Kidney (tissue), 14 donors: Measurements from ENCODE around the gene LCTL. TPM values are rescaled to one million over a fixed set of nuclear protein-coding genes. Genes with fewer than 3 reads are reported as not detected.

ENCODE experiments used
- DNase-seq, 5 donors: peaks; one replicate each; pipeline ENCODE4 v3.0.0-alpha.2; 2013 to 2020
- FAIRE-seq: peaks from 2 replicates; lab custom pipeline; 2012; peaks lifted over from hg19 to GRCh38; lab: Jason Lieb, UNC
- H3K27ac ChIP-seq, 2 donors: one replicate each; pipeline ENCODE4 v1.7.0; 2013; ENCODE audit warnings: low read depth in 2 of 2, low read length in 2 of 2, inconsistent platforms in 1 of 2
- H3K27me3 ChIP-seq: one replicate; pipeline ENCODE4 v1.7.1; 2013; ENCODE audit warnings: low read length, inconsistent platforms; ENCODE audit not compliant: control insufficient read depth, insufficient read depth
- H3K36me3 ChIP-seq, 3 donors: one replicate each; pipeline versions ENCODE4 v1.7.0 to v1.7.1; 2013; ENCODE audit warnings: low read length in 3 of 3, control low read depth in 1 of 3, inconsistent platforms in 1 of 3; ENCODE audit not compliant: insufficient read depth in 3 of 3, control insufficient read depth in 2 of 3
- H3K4me1 ChIP-seq, 3 donors: one replicate each; pipeline versions ENCODE4 v1.7.0 to v1.7.1; 2013; ENCODE audit warnings: low read length in 3 of 3, inconsistent platforms in 1 of 3, low read depth in 1 of 3; ENCODE audit not compliant: control insufficient read depth in 2 of 3, insufficient read depth in 2 of 3
- H3K4me3 ChIP-seq, 3 donors: one replicate each; pipeline versions ENCODE4 v1.7.0 to v1.8.1; 2013; ENCODE audit warnings: low read length in 3 of 3, control low read depth in 1 of 3, inconsistent platforms in 1 of 3
- H3K9ac ChIP-seq, 3 donors: one replicate each; pipeline versions ENCODE4 v1.7.0 to v1.7.1; 2013; ENCODE audit warnings: low read length in 3 of 3, control low read depth in 1 of 3, inconsistent platforms in 1 of 3
- H3K9me3 ChIP-seq, 3 donors: one replicate each; pipeline versions ENCODE4 v1.7.0 to v1.7.1; 2013; ENCODE audit warnings: low read length in 3 of 3, control low read depth in 1 of 3, inconsistent platforms in 1 of 3; ENCODE audit not compliant: control insufficient read depth in 2 of 3, insufficient read depth in 1 of 3
- CTCF ChIP-seq: IDR thresholded peaks from 3 replicates; pipeline ENCODE4 v1.5.1; 2012; ENCODE audit warnings: mild to moderate bottlenecking, moderate library complexity, borderline replicate concordance; ENCODE audit not compliant: insufficient read depth; ENCODE audit errors: extremely low read depth
- intact Hi-C: fragments of 100-400 bp; cut with DNase I; formaldehyde crosslinking; loops from one replicate; pipeline ENCODE4 v1.11.1; 2022
- polyA plus RNA-seq: library from polyadenylated mRNA; stranded (reverse); fragments of 350-450 nt; fragmentation: Illumina TruSeq; extraction: RNeasy Lipid Tissue Mini Kit (QIAGEN cat#74804); gene quantifications from one replicate; pipeline ENCODE4 v1.2.3, GENCODE V29; 2014; ENCODE audit warnings: low read depth, low replicate concordance; ENCODE audit not compliant: insufficient read depth
- total RNA-seq: library from RNA; stranded (reverse); fragmentation: NEBNext Ultra II Directional; extraction: Animal tissue kit (Norgen Biotek cat#: 25700); gene quantifications from one replicate; pipeline ENCODE4 v1.2.1, GENCODE V29; 2021
- donor health status: control.
- donor health status: control.
- donor health status: control.
- donor health status: control.
- donor health status: control.
- donor health status: DM: yes; HTN: yes; CAD: no.
- donor health status: Normal renal cell carcinoma (clear cell type).

LCTL gene
- total and polyA plus RNA-seq, 2 donors from 2014 or later: not detected

DNA sequence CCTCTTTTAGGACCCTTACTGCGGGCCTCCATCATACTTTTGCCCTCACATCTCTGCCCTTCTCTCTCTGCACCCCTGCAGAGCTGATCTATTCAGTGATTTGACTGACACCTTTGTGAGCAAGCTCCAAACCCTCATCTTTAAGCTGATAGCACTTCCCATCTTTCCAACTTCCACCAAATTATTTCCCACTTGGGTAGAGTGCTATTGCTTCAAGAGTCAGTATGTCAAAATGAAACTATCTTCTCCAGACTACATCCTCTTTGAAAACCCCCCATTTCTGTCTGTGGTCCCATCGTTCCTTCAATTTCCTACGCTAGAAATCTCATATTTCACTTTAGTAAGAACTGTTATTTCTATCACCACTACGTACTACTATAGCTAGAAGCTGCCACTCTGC, 41.0 kb downstream of the LCTL start:
- FAIRE-seq: no peak

GRCh38 chr15:66523926-66524325, 41.9 kb downstream of the LCTL start:
- intact Hi-C loops: no loop called here
- no peaks in the 10 kb centered on the region for H3K27me3 ChIP-seq
- H3K36me3 ChIP-seq: peaks cover 0 to 4% (median 2%) of the 10 kb centered on the region in 3 donors
- no peaks in the 10 kb centered on the region for H3K9me3 ChIP-seq
- FAIRE-seq (no peak), DNase-seq (no peak)
- no peak for TF ChIP-seq CTCF
- no peak overlapping the region for H3K4me3 ChIP-seq
- no peak overlapping the region for H3K9ac ChIP-seq
- H3K4me1 ChIP-seq: no peaks in the 10 kb centered on the region
- no peak overlapping the region for H3K27ac ChIP-seq

More for the DNA sequence above, 41.0 kb downstream of the LCTL start:
- intact Hi-C loops: no loop called here
- H3K27me3 ChIP-seq: no peaks in the 10 kb centered on the region
- no peaks in the 10 kb centered on the region for H3K4me1 ChIP-seq
- no peak overlapping the region for H3K4me3 ChIP-seq
- H3K9me3 ChIP-seq: no peaks in the 10 kb centered on the region
- H3K36me3 ChIP-seq: peaks cover 0 to 4% (median 2%) of the 10 kb centered on the region in 3 donors
- no peak for TF ChIP-seq CTCF
- DNase-seq: no peak
- no peak overlapping the region for H3K9ac ChIP-seq
- no peak overlapping the region for H3K27ac ChIP-seq

GRCh38 chr15:66515901-66516322, 49.9 kb downstream of the LCTL start:
- no peak overlapping the region for H3K27ac ChIP-seq
- intact Hi-C loops: no loop called here
- no peaks in the 10 kb centered on the region for H3K9me3 ChIP-seq
- peaks cover 0 to 2% (median 0%) of the 10 kb centered on the region in 3 donors for H3K36me3 ChIP-seq
- no peak for TF ChIP-seq CTCF
- H3K4me1 ChIP-seq: no peaks in the 10 kb centered on the region
- DNase-seq (no peak), FAIRE-seq (no peak)
- no peak overlapping the region for H3K9ac ChIP-seq
- H3K27me3 ChIP-seq: no peaks in the 10 kb centered on the region
- H3K4me3 ChIP-seq: no peak overlapping the region

DNA sequence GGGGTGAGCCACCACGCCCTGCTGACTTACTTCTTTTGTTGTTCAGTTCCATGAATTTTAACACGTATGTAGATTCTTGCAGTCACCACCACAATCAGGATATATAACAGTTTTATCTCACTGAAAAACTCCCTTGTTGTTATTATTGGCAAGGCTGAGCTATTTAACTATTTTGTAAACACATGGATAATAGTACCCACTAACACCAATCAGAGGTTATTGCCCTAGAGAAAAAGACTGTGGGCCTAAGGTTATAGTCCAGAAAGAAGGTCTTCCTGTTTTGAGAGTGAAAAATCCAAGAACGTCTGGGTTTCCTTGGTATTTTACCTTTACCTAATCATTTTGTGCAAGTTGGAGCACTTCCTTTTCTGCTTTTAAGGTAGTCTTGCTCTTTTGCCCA, 51.2 kb downstream of the LCTL start:
- no peak overlapping the region for H3K4me3 ChIP-seq
- no peaks in the 10 kb centered on the region for H3K4me1 ChIP-seq
- DNase-seq: no peak
- no peak overlapping the region for H3K27ac ChIP-seq
- FAIRE-seq: no peak
- intact Hi-C loops: no loop called here
- no peaks in the 10 kb centered on the region for H3K9me3 ChIP-seq
- no peak for TF ChIP-seq CTCF
- no peaks in the 10 kb centered on the region for H3K27me3 ChIP-seq
- no peaks in the 10 kb centered on the region for H3K36me3 ChIP-seq
- H3K9ac ChIP-seq: no peak overlapping the region
